GM06990 (cell line): ENCODE measurements around the gene ECM1.

ENCODE experiments used
- DNase-seq: peaks from one replicate; pipeline ENCODE4 v3.0.0-alpha.2; 2011; ENCODE audit not compliant: insufficient read length; ENCODE audit errors: extremely low read depth
- H3K27me3 ChIP-seq: replicated peaks from 2 replicates; pipeline ENCODE4 v1.6.0; 2011; ENCODE audit warnings: low read length; ENCODE audit not compliant: control insufficient read depth, insufficient read depth
- H3K36me3 ChIP-seq: 2 replicates; pipeline ENCODE4 v1.5.1; 2011; ENCODE audit warnings: low read length; ENCODE audit not compliant: control insufficient read depth, insufficient read depth
- H3K4me3 ChIP-seq: replicated peaks from 2 replicates; pipeline ENCODE4 v1.5.1; 2011; ENCODE audit warnings: low read depth, mild to moderate bottlenecking, control low read depth, low read length
- TF ChIP-seq, protein P1 (sequence below): IDR thresholded peaks from 2 replicates; pipeline ENCODE4 v1.5.1; 2011; ENCODE audit warnings: low read length, control low read depth, mild to moderate bottlenecking, inconsistent platforms; ENCODE audit not compliant: insufficient read depth, poor library complexity, severe bottlenecking

The ECM1 gene

DNA sequence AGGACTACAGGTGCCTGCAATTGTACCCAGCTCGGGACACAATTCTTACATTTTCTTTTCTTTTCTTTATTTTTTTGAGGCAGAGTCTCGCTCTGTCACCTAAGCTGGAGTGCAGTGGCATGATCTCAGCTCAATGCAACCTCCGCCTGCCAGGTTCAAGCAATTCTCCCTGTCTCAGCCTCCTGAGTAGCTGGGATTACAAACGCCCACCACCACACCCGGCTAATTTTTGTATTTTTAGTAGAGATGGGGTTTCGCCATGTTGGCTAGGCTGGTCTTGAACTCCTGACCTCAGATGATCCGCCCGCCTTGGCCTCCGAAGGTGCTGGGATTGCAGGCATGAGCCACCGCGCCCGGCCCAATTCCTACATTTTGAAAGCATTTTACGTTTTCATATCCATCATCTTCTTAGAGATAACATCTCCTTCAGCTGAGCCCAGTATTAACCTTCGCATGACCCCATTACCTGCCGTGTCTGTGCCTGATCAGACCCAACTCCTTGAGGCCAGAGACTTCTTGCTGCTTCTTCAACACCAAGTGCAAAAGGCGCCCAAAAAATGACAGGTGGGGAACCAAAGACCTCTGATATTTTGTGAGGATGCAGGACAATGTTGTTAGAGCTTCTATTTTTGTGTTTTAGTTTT lies 38.5 kb downstream of the ECM1 start:
- Histone ChIP-seq H3K4me3 (no peak overlapping the region), H3K36me3 (no peaks in the 10 kb centered on the region), H3K27me3 (no peaks in the 10 kb centered on the region)
- DNase-seq, result no peak
- TF ChIP-seq, protein P1, sequence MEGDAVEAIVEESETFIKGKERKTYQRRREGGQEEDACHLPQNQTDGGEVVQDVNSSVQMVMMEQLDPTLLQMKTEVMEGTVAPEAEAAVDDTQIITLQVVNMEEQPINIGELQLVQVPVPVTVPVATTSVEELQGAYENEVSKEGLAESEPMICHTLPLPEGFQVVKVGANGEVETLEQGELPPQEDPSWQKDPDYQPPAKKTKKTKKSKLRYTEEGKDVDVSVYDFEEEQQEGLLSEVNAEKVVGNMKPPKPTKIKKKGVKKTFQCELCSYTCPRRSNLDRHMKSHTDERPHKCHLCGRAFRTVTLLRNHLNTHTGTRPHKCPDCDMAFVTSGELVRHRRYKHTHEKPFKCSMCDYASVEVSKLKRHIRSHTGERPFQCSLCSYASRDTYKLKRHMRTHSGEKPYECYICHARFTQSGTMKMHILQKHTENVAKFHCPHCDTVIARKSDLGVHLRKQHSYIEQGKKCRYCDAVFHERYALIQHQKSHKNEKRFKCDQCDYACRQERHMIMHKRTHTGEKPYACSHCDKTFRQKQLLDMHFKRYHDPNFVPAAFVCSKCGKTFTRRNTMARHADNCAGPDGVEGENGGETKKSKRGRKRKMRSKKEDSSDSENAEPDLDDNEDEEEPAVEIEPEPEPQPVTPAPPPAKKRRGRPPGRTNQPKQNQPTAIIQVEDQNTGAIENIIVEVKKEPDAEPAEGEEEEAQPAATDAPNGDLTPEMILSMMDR, result no peak

DNA sequence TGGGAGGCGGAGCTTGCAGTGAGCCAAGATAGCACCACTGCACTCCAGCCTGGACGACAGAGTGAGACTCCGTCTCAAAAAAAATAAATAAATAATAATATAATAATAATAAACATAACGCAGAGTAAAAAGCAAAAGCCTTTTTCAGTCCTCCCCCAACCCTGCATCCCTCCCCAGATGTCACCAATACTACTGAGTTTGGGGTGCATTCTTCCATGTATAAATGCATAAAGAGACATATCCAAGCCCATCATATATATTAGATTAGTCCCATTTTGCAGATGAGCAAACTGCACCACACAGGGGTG lies 40.4 kb downstream of the ECM1 start:
- TF ChIP-seq, protein P1, result no peak
- H3K27me3 ChIP-seq, result no peaks in the 10 kb centered on the region; the same call in 1 of the 2 replicates
- no peak for DNase-seq
- H3K4me3 ChIP-seq, result peak overlapping the region; percentile 55
- no peaks in the 10 kb centered on the region for H3K36me3 ChIP-seq

DNA sequence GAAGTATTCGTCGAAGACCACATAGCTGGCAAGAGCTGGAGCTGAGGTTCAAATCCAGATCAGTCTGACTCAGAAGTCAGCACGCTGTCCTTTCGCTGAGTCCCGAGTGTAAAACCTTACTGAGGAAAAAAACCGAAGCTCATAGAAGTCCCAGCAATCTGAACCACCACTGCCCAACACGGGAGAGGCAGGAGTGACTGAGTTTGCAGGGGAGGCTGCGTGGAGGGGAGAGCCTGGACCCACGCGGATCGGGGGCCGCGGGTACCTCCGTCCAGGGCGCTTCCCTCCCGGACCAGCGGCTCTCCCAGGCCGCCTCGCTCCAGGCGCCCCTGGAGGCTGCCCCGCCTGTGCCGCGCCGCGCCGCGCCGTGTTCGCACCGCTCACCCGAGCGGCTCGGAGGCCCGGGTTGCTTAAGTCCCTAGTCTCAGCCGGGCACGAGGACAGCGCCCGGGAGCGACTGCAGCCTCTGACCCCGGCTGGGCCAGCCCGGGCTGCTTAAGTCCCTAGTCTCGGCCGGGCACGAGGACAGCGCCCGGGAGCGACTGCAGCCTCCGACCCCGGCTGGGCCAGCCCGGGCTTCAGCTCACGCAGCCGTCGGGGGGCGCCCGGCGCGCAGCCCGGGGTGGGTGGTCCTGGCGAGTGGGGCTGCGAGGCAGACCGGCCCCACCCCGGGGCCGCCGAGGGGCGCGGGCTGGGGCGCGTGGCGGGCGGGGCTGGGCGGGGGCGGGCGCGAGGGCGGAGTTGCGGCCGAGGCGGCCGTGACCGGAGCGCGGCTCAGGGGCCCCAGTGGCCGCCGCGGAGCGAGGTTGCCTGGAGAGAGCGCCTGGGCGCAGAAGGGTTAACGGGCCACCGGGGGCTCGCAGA lies 41.0 kb downstream of the ECM1 start, which contains the start of gene ADAMTSL4:
Gene ADAMTSL4 (plus strand): TSS at position 777 of the 864 bp plus-strand sequence. CDS start 2,881 bp downstream, outside the sequence.
- H3K27me3 ChIP-seq, result no peaks in the 10 kb centered on the region; the same call in 1 of the 2 replicates
- H3K4me3 ChIP-seq, result peak within 1 kb of the TSS; percentile 55
- TF ChIP-seq, protein P1, result no peak
- DNase-seq, result peak; percentile 65
- no peaks in the 10 kb centered on the region for H3K36me3 ChIP-seq

DNA sequence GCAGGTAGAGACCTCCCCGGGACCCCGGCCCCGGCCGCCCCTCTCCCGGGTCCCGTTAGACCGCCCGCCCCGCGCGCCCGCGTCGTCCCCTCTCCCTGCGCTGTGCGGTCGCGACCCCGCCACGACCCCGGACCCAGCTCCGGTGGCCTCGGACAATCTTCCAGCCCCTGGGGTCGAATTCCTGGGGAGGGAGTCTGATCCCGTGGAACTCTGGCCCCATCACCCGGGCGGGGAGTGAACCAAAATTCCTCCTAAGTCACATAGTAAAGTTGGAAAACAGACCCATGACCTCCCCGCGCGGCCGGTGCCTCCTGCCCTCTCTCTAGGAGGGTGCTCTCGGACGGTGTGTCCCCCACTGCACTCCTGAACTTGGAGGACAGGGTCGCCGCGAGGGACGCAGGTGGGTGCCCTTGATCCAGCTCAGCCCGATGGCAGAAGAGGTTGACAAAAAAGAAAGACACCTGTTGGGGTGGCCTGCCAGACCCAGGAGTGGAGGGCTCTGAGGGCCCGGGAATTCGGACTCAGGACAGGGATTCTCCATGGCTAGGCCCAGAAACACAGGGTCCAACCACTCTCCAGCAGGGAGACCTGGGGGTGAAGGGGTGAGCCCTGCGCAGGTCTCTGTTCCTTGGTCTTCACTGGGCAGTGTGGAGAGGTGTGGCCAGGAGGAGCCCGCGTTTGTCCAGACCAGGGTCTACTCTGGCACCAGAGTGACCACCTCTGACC lies 41.8 kb downstream of the ECM1 start:
- Histone ChIP-seq H3K4me3 (no peak overlapping the region; the same call in none of the 2 replicates), H3K27me3 (no peaks in the 10 kb centered on the region; the same call in 1 of the 2 replicates), H3K36me3 (no peaks in the 10 kb centered on the region)
- no peak for DNase-seq
- TF ChIP-seq, protein P1, result no peak

DNA sequence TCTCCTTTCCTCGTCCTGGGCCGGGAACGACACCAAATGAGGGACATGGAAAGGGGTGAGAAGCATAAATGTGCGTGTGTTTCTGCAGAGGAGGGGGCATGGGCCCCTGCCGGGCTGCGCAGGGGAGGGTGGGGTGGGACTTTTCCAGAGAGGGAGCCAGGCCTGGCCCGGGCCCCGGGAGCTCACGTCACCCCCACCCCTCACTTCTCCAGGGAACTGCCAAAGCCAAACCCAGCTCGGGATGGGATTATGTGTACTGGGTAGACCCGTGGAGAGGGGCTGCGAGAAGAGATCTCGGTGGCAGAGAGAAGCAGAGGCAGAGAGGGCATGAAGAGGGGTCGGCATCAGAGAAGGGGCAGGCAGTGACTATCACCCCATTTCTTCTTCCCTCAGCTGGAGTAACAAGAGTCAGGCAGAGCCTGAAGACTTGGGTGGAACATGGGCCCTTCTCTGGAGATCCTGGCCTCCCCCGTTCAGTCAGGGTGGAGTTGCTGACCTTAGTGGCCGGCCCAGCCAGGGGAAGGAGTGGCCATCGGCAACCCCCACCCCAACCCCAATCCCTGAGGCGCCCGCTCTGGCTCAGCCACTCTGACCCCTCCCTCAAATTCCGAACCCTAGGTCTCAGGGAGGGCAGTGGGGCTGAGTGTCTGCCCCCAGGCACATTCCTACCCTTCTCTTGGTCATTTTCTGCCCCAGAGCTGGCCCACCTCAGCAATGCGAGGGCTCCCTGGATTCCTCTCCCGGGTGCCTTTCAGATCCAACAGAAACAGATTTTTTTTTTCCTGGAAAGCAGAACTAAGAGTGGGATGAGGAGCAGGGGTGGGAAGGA lies 42.5 kb downstream of the ECM1 start:
- TF ChIP-seq, protein P1, result no peak
- no peak for DNase-seq
- Histone ChIP-seq H3K27me3 (no peaks in the 10 kb centered on the region; the same call in 1 of the 2 replicates), H3K4me3 (no peak overlapping the region), H3K36me3 (no peaks in the 10 kb centered on the region)
